WI38 (cell line): ENCODE data around the gene PREPL.

Experiments
- H3K4me3 ChIP-seq: 2 replicates; pipeline ENCODE4 v1.5.1; 2011; ENCODE audit warnings: low read depth, mild to moderate bottlenecking, control low read depth, low read length
- CTCF ChIP-seq: IDR thresholded peaks from 2 replicates; pipeline ENCODE4 v1.5.1; 2012; ENCODE audit warnings: low read depth, mild to moderate bottlenecking, control low read depth, low read length

Gene PREPL

GRCh38 chr2:44328750-44329149, 32.5 kb downstream of the PREPL start:
- no peak overlapping the region for H3K4me3 ChIP-seq
- no peak for TF ChIP-seq CTCF

GRCh38 chr2:44326548-44327264, 34.6 kb downstream of the PREPL start:
- no peak for TF ChIP-seq CTCF

GRCh38 chr2:44325897-44326296, 35.4 kb downstream of the PREPL start:
- no peak for TF ChIP-seq CTCF
- no peak overlapping the region for H3K4me3 ChIP-seq

More at GRCh38 chr2:44326548-44327264, 34.6 kb downstream of the PREPL start:
- no peak overlapping the region for H3K4me3 ChIP-seq

- no peak overlapping the region for H3K4me3 ChIP-seq
- TF ChIP-seq CTCF = no peak
Measured at GRCh38 chr2:44324971-44325426, 36.3 kb downstream of the PREPL start.

- H3K4me3 ChIP-seq = no peak overlapping the region
- no peak for TF ChIP-seq CTCF
Measured at GRCh38 chr2:44321360-44321759, 39.9 kb downstream of the PREPL start.

GRCh38 chr2:44320832-44321231, 40.5 kb downstream of the PREPL start:
- no peak overlapping the region for H3K4me3 ChIP-seq
- no peak for TF ChIP-seq CTCF

- H3K4me3 ChIP-seq = no peak overlapping the region
Measured at GRCh38 chr2:44315945-44316344, 45.3 kb downstream of the PREPL start.

More at GRCh38 chr2:44315945-44316344, 45.3 kb downstream of the PREPL start:
- no peak for TF ChIP-seq CTCF
